ENCODE results near the gene SYCN. TPM values are rescaled to one million over a fixed set of nuclear protein-coding genes. Genes with fewer than 3 reads are reported as not detected.
"Not testable (repeated sequence)": the region's sequence is repeated elsewhere in the genome, so short reads cannot be mapped to it uniquely, and the experiment has no call there.

Gene SYCN, protein sequence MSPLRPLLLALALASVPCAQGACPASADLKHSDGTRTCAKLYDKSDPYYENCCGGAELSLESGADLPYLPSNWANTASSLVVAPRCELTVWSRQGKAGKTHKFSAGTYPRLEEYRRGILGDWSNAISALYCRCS
- total RNA-seq (2014; rRNA removed; shearing (Covaris generic)): not detected in 2 replicates

DNA sequence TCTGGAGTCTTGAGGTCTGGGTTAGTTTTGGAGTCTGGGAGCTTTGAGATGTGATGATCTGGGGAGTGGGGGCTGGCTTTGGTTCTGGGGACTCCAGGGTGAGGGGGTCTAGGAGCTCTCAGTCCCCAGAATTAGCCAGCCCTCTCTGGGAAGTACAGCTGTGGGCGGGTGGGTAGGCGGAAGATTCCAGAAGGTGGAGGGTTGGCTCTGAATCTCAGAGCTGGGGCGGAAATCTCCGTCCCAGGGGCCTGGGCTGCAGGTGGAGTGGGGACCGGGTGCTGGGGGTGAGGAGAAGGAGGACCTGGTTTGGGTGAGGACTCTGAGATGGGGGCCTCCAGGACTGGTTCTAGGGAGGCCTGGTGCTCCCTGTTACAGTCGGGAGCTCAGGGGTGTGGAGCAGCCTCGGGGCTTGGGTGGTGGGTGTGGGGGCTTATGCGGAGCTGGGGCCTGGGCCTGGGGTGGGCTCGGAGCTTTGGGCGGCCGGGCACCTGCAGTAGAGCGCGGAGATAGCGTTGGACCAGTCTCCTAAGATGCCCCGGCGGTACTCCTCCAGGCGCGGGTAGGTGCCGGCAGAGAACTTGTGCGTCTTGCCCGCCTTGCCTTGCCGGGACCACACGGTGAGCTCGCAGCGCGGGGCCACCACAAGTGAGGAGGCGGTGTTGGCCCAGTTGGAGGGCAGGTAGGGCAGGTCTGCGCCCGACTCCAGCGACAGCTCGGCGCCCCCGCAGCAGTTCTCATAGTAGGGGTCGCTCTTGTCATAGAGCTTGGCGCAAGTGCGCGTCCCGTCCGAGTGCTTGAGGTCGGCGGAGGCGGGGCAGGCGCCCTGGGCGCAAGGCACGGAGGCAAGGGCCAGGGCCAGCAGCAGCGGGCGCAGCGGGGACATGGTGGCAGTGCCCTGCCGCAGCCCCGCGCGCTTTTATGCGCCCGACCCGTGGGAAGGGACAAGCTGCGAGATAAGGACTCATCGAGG is at the start of gene SYCN:
SYCN (minus strand) TSS at position 892 of the 970 bp plus-strand sequence; CDS start at position 883, 9 bp downstream.
- in situ Hi-C loops (cut with HindIII; ENCODE audit: low sequenced_read_pairs): no loop called here
- DNase-seq (ENCODE audit: low spot score): no peak

DNA sequence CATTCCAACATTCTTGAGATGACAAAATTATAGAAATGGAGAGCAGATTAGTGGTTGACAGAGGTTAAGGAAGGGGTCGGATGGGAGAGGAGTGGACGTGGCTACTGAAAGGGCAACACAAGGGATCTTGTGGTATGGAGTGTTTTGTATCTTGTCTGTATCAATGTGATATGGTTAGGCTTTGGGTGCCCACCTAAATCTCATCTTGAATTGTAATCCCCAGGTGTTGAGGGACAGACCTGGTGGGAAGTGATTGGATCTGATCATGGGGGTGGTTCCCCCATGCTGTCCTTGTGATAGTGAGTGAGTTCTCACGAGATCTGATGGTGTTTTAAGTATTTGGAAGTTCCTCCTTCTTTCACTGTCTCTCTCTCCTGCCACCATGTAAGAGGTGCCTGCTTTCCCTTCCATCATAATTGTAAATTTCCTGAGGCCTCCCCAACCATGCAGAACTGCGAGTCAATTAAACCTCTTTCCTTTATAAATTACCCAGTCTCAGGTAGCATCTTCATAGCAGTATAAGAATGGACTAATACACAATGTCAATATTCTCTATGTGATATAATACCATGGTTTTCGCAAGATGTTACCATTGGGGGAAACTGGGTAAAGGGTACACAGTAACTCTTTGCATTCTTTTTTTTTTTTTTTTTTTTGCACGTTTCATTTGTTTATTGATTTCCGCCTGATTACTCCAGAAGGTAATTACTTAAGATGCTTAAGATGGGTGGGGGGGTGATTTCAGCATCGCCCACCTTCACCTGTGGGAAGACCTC is 49.5 kb upstream of the SYCN start:
- in situ Hi-C loops (cut with HindIII; ENCODE audit: low sequenced_read_pairs): no loop called here
- DNase-seq (ENCODE audit: low spot score): no peak

DNA sequence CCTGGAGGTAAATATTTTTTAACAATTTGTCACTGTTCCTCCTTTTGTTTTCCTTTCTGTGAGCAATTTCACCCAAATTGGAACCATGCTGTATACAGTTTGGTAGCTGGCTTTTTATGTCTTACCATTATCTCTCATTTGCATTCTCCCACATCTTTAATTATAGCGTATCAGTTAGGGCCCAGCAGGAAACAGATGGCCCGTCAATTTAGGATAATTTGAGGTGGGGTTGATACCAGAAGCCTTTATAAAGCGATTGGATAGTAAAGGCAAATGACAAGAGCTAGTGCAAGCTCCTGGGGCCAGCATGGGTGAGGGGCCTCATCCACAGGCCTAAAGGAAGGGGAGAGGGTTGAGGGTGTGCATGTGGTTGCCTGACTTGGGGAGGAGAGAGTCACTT is 48.4 kb upstream of the SYCN start:
- in situ Hi-C loops (cut with HindIII; ENCODE audit: low sequenced_read_pairs): no loop called here
- no peak for DNase-seq (ENCODE audit: low spot score)

DNA sequence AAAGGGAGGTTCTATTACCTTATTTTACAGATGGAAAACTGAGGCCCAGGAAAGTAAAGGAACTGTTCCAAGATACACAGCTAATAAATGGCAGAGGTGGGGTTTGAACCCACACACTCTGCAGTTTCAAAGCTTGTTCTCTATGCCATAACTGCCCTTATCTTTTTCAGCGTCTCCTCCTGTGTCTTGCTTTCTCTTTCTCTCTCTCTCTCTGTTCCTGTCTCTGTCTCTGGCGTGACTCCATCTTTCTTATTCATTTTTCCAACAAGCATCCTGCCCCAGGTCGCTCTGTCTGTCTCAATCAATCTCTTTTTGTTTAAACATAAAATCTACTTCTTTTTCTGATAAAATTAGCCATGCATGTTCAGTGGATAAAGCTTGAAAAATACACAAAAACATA is 47.8 kb upstream of the SYCN start:
- no peak for DNase-seq (ENCODE audit: low spot score)
- in situ Hi-C loops (cut with HindIII; ENCODE audit: low sequenced_read_pairs): no loop called here

DNA sequence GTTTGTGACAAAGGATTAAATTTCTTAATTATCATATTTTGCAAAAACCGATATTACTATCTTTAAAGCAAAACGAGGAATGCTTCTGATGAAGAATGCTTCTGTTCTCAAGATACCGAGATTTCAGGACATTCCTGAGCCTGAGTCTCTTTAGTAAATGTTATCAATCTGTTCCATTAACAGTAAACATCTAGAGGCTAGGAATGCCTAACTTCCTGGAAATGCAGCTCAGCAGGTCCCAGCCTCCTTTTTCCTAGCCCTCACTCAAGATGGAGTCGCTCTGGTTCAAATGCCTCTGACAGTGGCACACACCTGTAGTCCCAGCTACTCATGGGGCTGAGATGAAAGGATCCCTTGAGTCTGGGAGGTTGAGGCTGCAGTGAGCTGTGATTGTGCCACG is 47.0 kb upstream of the SYCN start:
- in situ Hi-C loops (cut with HindIII; ENCODE audit: low sequenced_read_pairs): no loop called here
- DNase-seq (ENCODE audit: low spot score): no peak

DNA sequence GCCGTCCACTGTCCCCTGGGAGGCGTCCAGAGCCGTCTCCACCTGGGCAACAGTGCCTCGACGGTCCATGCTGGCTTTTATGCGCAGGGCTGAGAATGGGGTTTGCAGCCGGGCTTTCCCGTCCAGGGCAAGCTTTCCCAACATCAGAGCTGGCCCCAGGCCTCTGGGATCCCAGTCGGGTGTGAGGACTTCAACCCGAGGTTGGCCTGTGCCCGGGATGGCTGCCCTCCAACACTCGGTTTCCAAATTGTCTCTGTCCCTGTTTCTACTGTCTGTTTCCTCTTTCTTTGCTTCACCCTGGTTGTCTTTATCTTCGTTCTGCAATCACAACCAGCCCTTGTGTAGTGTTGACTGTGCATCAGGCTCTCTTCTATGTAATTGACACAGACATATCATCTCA is 44.7 kb upstream of the SYCN start, which contains the start of gene IFNL4:
IFNL4 (minus strand) TSS at position 51 of the 400 bp plus-strand sequence.
- DNase-seq (ENCODE audit: low spot score): no peak
- in situ Hi-C loops (cut with HindIII; ENCODE audit: low sequenced_read_pairs): no loop called here

DNA sequence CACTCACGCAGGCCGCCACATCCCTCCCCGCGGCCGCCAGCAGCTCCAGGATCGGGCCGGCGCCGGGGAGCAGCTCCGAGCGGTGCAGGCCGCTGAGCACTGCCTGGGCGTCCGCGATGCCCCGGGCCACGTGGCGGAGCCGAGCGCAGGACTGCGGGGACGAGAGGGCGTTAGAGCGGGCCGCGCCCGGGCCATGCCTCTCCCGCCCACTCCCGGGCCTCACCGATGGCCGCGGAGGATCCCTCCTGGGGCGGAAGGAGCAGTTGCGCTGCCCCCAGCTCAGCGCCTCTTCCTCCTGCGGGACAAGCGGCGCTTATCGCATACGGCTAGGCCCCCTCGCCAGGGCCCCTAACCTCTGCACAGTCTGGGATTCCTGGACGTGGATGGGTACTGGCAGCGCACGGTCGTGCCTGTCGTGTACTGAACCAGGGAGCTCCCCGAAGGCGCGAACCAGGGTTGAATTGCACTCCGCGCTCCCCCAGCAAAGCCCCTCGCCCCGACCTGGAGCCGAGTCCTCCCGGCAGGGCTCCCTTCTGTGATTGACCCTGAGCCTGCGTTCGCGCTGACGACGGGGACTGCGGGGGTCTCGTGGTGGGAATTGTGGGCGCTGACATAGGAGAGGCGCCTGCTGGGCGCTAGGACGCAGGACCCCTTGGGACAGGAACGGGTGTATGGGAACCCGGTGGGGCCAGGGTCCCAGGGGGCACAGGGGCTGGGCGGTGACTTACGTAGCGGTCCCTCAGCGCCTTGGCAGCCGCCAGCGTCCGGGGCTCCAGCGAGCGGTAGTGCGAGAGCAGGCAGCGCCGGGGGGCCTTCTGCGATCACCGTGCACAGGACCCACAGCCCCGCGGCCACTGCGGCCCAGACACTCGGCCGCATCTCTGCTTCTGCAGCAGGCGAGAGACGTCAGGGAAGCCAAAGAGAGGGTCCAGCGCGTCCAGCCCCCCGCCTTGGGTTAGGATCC is 43.9 kb upstream of the SYCN start:
- peak; percentile 5 for DNase-seq (ENCODE audit: low spot score)
- in situ Hi-C loops (cut with HindIII; ENCODE audit: low sequenced_read_pairs): no loop called here

DNA sequence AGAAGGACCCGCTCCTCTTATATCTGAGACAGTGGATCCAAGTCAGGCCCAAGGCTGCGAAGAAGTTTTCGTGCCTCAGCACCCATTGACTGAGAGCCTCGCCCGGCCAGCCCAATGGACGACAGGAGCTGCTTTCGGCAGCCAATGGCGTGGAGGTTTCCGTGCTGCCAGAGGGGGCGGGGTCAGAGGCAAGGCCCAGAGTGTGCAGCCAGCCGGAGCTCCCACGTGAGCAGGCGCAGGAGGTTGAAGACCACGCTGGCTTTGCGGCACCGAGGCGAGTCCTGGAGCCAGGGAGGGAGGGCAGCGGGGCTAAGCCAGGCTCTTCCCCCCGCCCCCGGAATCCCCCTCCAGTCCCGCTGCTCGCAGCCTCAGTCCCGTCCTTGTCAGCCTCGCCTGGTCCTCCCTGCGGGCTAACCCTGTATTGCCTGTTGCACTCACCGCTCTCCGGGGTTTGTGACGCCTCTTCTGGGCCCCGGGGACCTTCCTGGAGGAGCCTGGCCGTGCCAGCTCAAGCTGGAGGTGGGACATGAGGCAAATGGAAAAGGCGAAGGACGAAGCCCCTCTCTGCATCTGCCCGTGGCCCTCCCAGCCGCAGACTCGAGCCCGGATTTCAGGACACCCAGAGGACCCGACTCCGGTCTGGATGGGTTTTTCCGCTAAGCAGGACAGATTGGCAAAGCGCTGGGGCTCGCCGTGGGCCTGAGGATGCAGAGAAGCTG is 43.0 kb upstream of the SYCN start:
- DNase-seq (ENCODE audit: low spot score): peak; percentile 46
- in situ Hi-C loops (cut with HindIII; ENCODE audit: low sequenced_read_pairs): no loop called here

DNA sequence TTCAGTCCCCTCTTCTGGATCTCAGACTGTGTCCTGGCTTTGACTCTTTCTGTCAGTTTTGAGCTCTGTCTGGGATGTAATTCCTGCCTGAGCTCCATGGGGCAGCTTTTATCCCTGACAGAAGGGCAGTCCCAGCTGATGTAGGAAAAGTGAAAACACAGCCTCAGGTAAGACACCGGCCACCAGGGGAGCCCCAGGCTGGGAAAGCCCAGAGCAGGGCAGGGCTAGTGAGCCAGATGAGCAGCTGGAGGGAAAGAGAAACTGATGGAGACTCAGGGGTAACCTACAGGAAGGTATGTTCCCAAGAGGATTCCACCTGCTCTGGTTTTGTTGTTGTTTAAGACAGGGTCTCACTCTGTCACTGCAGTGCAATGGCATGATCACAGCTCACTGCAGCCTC is 41.1 kb upstream of the SYCN start:
- in situ Hi-C loops (cut with HindIII; ENCODE audit: low sequenced_read_pairs): not testable (repeated sequence)

DNA sequence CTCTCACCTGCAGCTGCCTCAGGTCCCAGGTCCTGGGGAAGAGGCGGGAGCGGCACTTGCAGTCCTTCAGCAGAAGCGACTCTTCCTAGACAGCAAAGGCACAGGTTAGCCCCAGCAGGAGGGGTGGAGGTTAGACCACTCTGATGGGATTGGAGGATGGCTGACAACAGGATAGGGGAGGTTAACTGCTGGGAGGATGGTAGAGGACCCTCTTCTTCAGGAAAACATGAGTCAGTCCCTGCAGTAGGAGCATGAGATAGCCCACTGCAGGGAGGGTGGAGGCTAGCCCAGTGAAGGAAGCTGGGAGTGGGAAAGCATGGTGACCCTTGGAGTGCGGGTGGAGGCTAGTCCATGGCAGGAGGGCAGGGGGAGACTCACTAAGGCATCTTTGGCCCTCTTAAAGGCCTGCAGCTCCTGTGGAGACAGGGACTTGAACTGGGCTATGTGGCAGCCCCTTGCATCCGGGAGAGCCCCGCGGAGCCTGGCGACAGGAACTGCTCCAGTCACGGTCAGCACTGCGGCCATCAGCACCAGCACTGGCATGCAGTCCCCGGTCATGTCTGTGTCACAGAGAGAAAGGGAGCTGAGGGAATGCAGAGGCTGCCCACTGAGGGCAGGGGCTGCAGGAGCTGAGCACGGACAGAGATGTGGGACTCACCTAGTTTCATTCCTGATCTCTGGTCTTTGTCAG is 40.5 kb upstream of the SYCN start, which contains the start of gene IFNL3:
IFNL3 (minus strand) TSS at position 597 of the 691 bp plus-strand sequence; CDS start at position 558, 39 bp downstream.
- in situ Hi-C loops (cut with HindIII; ENCODE audit: low sequenced_read_pairs); DNase-seq (ENCODE audit: low spot score): not testable (repeated sequence)

More for the DNA sequence above, 41.1 kb upstream of the SYCN start:
- not testable (repeated sequence) for DNase-seq (ENCODE audit: low spot score)

DNA sequence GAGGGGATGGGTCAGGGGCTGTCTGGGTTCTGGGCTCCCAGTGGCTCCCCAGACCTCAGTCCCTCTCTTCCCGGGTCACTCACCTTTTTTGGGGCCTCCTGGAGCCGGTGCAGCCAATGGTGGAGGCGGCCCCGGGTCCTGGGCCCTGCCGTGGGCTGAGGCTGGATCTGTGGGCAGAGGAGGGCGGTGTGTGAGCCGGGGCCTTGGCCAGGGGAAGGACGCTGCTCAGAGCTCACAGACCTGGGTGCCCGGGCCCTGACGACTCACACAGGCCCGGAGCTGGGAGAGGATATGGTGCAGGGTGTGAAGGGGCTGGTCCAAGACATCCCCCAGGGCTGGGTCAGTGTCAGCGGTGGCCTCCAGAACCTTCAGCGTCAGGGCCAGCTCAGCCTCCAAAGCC is 39.7 kb upstream of the SYCN start:
- in situ Hi-C loops (cut with HindIII; ENCODE audit: low sequenced_read_pairs); DNase-seq (ENCODE audit: low spot score): not testable (repeated sequence)

DNA sequence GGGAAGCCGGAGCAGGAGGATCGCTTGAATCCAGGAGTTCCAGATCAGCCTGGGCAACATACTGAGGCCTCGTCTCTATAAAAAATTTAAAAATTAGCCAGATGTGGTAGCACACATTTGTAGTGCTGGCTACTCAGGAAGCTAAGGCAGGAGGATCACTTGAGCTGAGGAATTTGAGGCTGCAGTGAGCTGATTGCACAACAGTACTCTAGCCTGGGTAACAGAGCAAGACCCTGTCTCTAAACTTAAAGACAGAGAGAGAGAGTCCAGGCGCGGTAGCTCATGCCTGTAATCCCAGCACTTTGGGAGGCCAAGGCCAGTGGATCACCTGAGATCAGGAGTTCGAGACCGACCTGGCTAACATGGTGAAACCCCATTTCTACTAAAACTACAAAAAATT is 36.4 kb upstream of the SYCN start:
- in situ Hi-C loops (cut with HindIII; ENCODE audit: low sequenced_read_pairs): no loop called here
- DNase-seq (ENCODE audit: low spot score): no peak

DNA sequence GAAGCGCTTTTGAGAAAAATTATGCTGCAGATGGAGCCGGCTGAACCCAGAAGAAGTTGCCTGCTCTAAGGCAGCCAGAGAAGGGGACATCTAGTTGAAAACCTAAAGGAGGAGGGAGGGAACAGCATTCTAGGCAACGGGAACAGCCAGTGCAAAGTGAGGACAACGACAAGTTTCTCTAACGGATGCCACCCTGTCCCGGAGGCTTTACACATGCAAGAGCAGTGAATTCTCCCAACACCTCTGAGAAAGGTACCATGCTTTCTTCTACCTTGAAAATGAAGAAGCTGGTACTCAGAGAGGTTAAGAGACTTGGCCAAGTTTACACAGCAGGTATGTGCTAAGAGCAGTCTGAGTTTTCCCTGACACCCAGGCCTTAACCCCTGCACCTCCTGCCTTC is 34.9 kb upstream of the SYCN start:
- no peak for DNase-seq (ENCODE audit: low spot score)
- in situ Hi-C loops (cut with HindIII; ENCODE audit: low sequenced_read_pairs): no loop called here

DNA sequence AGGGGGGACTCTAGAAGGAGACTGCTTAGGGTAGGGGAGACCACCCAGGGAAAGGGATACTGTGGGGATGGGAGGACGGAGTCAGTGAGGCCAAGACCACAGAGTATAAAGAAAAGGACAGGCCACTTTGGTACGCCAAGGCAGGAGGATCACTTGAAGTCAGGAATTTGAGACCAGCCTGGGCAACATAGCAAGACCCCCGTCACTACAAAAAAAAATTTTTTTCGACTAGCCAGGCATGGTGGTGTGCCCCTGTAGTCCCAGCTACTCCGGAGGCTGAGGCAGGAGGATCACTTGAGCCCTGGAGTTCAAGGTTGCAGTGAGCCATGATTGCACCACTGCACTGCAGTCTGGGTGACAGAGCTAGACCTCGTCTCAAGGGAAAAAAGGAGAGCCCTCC is 34.1 kb upstream of the SYCN start:
- in situ Hi-C loops (cut with HindIII; ENCODE audit: low sequenced_read_pairs): no loop called here
- no peak for DNase-seq (ENCODE audit: low spot score)

DNA sequence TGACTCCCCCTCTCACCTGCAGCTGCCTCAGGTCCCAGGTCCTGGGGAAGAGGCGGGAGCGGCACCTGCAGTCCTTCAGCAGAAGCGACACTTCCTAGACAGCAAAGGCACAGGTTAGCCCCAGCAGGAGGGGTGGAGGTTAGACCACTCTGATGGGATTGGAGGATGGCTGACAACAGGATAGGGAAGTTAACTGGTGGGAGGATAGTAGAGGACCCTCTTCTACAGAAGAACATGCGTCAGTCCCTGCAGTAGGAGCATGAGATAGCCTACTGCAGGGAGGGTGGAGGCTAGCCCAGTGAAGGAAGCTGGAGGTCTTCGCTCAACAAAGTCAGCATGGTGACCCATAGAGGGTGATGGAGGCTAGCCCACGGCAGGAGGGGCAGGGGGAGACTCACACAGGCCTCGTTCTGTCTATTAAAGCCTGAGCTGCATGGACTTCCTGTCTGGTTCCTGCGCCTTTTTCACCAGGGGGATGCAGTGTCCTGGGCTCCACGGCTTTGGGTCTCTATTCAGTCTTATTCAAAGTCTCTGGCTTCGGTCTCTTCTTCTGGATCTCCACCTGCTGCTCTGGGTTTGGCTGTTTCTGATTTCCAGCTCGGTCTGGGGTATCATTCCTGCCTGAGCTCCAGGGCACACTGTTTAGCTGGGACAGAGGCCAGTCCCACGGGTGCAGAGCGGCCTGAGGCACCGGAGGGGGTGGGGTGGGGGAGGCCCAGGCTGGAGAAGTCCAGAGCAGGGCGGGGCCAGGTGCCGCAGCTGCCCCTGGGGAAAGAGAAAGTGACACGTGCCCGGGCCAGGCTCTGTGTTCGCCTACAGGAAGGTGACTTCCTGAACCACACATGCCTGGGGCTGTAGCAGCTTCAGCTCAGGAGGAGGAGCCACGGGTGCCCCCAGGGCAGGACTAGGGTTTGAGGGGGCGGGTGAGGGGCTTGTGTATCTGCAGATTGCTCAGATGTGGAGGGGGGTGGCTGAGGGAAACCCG is 33.4 kb upstream of the SYCN start:
- DNase-seq (ENCODE audit: low spot score): no peak
- in situ Hi-C loops (cut with HindIII; ENCODE audit: low sequenced_read_pairs): no loop called here

DNA sequence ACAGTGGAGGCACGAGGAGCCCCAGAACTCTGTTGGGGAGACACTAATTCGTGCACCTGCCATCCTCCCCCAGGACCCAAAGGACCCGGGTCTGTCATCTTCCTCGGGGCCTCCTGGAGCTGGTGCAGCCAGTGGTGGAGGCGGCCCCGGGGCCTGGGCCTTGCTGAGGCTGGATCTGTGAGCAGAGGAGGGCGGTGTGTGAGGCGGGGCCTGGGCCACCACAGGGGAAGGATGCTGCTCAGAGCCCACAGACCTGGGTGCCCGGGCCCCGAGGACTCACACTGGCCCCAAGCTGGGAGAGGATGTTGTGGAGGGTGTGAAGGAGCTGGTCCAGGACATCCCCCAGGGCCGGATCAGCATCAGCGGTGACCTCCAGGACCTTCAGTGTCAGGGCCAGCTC is 32.5 kb upstream of the SYCN start:
- in situ Hi-C loops (cut with HindIII; ENCODE audit: low sequenced_read_pairs): no loop called here

More for the DNA sequence above, 32.5 kb upstream of the SYCN start:
- DNase-seq (ENCODE audit: low spot score): no peak

Measured in G401 (cell line).